HG02623 (cell line): Measurements from ENCODE around the gene PRKCB.

Source experiments
- ATAC-seq: cut with Tn5 transposase; IDR thresholded peaks from one replicate; pipeline ENCODE4 v1.9.1; 2021; ENCODE audit warnings: moderate library complexity; ENCODE audit not compliant: unreplicated experiment

Gene PRKCB

DNA sequence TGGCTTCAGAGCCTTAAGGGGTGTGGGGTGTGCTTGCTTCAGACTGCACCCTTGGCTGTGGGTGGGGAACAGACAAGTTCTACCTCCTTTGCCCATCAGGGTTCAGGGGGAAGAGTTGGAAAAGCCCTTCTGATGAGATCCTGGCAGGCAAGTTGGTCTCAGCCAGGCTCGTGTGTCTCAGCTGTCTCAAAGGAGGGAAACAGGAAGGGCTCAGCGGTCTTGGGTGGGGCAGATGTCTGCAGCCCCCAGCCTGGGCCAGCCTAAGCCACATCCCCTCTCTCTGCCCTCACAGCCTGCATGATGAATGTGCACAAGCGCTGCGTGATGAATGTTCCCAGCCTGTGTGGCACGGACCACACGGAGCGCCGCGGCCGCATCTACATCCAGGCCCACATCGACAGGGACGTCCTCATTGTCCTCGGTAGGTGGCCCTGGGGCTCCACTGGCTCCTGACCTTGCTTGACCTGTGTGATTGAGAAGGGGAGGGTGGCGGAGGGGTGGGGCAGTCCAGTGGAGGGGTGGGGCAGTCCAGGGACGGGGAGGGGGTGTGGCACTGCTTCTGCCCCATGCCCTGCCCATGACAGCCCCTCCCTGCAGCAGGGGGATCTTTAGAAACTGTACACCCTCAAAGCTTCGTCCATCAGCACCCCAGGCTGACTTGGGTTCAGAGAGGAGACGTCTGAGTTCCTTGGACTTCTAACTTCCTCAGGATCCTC is 199.5 kb downstream of the PRKCB start:
- ATAC-seq = no peak

DNA sequence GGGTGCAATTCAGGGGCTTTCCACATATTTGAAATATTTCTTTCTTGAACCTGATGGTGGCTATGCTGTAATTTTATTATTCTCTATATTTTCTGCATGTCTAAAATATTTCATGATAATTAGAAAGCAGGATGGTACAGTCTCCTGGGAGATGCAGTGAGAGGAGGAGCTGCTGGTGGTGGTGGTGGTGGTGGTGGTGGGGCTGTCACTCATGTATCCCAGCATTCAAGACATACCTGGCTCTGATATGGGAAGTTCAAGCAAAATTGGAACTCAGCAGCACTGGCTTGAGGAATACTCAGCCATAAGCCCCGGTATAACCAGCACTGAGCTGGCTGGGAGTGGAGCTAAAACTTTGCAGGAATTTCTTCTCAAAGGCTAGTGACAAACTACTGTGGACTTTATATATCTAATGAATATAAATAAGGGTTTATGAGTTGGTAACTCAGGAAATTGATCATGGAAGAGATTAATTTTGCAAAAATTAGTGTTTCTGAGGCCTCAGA is 200.3 kb downstream of the PRKCB start:
- no peak for ATAC-seq

DNA sequence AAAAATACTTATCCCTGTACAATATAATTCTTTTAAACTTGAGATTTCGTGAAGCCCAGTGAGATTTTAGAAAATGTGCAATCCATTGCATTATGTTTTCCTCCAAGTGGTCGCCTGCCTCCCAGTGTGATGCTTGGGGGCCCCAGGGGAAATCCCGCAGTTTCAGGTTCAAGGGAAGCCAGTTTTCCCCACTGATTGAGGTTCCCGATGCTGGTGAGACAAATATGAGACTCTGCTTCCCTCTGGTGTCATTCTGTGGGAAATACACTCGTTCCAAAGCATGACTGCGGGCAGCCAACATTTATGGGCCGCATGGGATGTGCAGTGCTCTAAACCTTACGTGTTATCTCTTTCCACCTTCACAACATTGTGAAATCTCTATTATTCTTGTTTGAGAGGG is 200.8 kb downstream of the PRKCB start:
- no peak for ATAC-seq

DNA sequence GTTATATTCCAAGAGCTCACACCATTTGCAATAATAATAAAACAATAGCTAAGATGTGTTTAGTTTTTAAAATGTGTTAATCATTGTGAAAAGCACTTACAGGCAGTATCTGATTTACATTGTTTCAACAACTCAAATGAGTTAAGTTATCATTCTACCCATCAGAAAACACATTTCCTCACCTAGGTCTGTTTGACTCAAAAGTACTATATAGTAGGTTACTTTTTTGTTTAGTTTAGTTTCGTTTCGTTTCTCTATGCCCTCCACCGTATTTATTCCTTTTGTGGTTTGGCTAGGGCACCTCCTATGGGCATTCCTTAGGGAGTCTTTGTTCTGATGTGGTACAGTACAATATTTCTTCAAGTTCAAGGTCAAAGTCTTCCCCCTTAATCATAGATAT is 201.6 kb downstream of the PRKCB start:
- no peak for ATAC-seq

DNA sequence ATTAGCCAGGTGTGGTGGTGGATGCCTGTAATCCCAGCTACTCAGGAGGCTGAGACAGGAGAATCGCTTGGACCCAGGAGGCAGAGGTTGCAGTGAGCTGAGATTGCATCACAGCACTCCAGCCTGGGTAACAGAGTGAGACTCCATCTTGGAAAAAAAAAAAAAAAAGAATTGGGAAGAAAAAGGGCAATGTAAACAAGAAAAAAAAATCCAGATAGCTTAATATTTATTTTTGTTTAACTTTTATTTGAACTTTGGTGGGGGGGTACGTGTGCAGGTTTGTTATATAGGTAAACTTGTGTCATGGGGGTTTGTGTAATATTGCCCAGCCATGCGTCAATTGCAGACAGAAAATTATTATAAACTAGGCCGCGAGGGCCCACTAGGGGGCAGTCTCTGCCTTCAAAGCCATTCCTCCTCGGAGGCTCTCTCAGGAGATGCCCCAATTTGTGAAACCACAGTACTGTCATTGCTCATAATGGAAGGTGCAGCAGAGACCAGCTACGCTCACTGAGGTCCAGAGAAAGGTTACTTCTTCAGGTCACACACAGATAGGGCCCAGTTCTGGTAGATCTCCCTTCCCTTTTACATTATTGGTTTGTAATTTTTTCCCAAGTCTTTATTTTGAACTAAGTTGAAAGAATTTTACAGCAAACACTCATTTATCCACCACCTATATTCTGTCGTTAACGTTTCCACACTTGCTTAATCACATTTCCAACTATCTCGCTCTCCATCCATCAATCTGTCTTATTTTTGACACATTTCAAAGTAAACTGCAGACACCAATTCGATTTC is 206.2 kb downstream of the PRKCB start:
- ATAC-seq = no peak

DNA sequence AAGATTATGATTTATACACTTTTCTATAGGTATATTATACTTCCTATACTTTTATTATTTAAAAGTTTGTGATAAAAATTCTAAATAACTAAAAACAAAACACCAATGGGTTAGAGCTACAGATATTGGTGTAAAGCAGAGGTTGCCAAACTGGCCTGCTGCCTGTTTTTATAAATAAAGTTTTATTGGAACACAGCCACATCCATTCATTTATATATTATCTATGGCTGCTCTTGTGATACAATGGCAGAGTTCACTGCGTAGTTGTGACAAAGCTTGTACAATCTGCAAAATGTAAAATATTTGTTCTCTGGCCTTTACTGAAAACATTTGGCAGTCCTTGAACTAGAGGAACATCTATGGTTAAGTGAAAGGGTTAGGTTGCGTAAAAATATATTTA is 208.7 kb downstream of the PRKCB start:
- no peak for ATAC-seq

DNA sequence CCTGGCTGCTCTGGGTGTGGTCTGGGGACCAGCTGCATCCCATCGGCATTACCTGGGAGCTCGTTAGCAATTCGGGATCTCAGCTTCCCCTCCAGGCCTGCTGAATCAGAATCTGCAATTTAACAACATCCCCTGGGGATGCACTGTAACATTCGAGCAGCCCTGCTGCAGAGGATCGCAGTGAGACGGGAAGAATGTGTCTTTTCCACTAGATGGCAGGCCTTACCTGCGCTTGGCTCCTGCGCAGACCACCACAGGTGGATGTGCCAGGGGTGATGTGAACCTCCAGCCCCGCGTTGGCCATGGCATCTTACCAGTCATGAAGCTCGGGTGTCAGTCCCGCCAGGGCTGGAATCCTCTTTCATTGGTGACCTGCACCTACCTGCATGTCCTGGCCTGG is 209.9 kb downstream of the PRKCB start:
- ATAC-seq = no peak

DNA sequence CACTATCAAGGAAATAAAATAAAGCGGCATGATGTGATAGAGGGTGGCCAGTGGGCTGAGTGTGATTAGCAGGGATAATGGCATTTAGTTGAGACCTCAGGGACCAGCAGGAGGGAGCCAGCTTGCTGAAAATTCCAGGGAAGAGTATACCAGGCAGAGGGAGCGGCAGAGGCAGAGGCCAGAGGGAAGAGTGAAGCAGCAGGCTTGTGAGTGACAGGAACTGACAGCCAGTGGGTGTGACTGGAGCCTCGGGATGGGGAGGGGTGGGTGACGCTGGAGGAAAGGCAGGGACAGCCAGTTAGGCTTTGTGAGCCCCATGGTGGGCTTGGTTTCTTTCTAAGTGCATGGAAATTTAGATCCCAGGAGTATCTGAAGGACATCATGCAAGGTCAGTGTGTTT is 210.7 kb downstream of the PRKCB start:
- no peak for ATAC-seq

DNA sequence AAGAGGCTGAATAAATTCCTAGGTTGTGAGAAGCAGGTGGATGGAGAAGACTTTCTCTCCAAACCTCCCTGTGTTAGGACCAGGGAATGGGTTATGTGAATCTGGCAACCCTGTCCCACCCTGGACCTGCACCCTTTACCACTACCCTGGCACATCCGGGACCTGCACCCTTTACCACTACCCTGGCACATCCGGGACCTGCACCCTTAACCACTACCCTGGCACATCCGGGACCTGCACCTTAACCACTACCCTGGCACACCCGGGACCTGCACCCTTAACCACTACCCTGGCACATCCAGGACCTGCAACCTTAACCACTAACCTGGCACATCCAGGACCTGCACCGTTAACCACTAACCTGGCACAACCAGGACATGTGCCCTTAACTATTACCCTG is 213.3 kb downstream of the PRKCB start:
- ATAC-seq = no peak

DNA sequence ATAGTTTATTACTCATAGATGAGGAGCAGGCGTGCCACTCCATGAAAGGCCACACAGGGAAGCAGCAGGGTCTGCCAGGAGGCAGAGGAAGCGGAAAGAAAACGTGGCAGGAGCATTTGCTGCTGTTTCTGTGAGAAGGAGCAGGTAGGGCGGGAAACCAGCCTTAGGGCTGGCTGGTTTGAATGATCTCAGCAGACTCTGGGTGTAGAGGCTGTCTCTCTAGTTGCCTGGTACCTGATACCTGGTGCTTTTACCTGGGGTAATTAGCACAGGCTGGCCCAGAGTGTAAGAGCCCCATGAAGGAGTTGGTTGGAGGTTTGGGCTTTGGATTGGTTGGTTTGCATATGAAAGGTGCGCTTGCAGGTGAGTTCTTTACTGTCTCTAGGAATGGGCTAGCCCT is 215.3 kb downstream of the PRKCB start:
- ATAC-seq = no peak

DNA sequence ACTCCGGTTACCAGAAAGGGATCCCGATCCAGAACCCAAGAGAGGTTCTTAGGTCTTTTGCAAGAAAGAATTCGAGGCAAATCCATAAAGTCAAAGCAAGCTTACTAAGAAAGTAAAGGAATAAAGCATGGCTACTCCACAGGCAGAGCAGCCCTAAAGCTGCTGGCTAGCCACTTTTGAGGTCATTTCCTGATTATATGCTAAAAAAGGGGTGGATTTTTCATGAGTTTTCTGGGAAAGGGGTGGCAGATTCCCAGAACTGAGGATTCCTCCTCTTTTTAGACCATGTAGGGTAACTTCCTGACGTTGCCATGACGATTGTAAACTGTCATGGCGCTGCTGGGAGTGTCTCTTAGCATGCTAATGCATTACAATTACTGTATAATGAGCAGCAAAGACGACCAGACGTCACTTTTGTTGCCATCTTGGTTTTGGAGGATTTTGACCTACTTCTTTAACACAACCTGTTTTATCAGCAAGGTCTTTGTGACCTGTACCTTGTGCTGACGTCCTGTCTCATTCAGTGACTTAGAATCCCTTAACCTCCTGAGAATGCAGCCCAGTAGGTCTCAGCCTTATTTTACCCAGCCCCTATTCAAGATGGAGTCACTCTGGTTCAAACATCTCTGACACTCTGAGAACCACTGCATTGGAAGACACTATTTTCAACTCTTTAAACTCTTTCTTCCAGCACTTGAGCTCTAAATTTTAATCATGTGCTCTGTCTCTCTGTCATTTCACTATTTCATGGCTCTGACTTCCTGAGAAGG is 216.7 kb downstream of the PRKCB start:
- no peak for ATAC-seq

DNA sequence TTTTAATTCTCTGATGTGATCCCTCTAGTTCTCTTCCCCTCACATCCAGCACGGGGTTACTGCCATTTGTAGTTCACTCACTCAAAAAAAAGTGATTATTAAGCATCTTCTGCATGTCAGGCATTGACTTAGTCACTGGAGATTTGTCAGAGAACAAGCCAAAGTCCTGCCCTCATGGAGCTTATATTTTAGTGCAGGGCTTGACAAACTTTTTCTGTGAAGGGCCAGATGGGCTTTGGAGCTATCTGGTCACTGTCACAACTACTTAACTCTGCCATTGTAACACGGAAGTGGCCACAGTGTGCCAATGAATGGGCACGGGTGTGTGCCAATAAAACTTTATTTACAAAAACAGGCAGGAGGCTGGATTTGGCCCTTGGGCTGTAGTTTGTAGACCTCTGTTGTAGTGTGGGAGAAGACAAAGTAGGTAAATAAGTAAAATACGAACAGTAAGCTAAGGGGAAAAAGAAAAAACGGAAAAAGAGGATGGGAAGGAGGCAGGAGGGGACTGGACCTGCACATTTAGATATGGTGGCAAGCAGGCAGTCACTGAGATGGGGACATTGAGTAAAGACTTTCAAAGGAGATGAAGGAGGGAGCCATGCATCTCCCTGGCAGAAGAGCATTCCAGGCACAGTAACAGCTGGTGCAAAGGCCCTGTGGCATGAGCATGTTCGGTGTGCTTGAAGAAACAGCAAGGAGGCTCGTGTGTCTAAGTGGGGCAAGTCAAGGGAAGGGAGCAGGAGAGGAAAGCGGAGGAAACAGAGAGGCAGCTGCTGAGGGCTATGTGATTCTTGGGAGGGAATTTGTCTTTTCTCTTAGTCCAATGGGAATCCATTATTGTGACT is 217.5 kb downstream of the PRKCB start:
- no peak for ATAC-seq

DNA sequence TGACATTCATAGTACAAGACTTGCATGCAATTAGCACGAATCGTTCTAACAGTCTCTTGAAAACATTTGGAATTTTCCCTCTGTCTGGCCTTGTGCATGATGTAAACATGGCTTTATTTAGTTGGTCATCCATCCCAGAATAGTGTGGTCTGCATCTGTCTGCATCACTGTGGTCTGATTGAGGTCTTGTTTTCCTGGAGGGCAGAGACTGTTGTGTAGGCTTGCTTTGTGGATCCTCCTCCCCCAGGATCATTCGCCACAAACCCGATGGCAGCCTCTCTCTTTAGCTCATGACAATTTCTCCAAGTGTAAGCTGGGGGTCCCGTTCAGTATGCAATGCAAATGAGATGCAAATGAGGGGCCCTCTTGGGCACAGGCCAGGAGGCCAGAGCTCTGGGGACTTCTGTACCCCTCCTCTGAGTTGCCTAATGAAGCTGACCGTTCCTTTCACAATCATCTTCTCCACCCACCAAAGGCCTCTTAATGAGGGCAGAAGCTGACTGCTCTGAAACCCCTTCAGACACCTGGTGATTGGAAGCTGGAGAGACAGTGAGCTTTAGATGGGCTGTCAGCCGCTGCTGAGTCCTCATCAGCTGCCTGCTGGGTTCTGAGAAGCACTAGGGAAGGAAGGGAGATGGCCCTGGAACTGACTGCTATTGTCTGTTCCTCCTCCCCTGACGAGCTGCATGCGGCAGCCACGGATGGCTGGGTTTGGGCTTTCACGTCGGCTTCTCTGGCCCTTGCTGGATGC is 219.1 kb downstream of the PRKCB start:
- no peak for ATAC-seq

DNA sequence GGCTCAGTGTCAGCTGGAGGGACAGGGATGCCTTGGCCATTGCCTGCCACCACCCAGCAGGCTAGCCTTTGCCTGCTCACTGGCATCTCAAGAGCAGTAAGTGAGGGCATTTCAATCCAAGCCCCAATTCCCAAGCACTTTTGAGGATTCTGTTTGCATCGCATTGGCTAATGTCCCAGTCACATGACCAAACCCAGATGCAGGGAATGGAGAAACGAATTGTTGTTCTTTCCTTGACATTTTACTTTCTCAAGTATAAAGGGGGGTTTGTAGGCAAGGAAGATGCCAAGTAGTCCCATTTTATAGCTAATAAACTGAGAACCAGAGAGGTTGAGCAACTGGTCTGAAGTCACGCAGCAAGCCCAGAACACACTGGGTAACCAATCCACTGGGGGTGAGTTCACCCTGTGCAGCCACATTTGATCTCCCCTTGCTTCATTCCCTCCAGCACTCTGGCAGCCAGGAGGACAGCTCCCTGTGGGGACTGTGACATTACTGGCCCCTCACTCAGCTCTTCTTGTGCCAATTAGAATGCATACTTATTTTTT is 226.6 kb downstream of the PRKCB start:
- no peak for ATAC-seq

DNA sequence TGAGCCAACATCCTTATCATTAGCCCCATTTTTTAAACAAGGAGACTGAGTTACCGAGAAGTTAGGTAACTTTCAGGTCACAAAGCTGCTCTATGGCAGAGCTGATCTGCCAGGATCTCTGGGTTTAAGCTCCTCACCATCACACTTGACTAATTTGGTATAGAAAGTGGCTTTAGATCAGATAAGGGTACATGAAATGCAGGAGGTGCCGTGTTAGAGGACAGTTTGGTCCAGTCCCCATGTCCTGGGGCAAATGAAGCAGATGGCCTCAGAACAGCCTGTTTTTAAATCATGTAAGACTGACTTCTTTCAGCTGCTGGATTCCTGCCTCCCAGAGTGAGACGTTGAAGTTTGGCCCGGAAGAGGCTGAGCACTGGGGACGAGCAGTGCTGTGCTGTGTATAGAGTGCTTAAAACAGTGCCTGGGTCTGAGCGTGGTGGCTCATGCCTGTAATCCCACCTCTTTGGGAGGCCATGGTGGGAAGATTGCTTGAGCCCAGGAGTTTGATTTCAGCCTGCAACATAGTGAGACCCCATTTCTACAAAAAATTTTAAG is 233.3 kb downstream of the PRKCB start:
- no peak for ATAC-seq

DNA sequence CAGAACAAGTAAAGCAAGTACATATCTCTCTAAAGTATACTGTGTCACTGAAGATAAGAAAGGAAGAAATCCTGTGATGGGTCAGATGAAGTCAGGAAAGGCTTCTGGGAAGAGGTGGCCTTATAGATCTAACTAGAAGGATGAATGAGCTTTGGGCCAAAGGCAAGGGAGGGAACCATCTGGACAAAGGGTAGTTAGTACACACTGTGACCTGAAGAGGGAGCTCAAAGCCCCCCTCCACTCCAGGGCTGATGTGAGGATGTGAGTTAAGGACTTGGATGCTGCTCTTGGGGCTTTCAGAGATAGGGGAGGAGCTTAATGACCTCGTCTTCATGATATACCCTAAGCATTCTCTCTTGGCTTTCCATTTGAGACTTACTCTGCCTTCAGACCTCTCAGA is 235.1 kb downstream of the PRKCB start:
- ATAC-seq = no peak

DNA sequence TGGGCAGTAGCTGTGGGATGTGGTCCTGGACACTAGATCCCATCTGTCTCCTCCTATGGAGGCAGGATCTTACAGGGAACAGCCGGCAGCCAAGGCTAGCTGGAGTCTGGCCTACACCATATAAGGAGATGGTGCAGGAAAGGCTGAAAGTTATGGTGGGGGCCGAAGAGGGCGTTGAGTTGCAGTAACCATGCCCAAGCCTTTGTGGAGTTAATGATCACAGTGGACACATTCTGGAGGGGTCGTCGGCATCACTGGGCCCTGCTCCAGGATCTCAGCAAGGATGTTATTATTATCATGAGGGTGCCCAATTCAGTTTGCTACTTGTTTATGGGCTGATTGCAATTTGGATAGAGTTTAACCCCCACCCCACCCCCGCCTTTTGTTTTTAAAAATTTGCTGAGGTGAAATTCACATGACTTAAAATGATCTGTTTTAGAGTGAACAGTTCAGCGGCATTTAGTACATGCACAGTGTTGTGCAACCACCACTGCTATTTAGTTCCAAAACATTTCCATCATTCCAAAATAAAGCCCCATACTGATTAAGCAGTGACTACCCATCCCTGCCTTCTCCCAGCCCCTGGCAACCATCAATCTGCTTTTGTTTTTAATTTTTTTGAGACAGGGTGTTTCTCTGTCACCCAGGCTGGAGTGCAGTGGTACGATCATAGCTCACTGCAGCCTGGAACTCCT is 236.0 kb downstream of the PRKCB start:
- no peak for ATAC-seq

DNA sequence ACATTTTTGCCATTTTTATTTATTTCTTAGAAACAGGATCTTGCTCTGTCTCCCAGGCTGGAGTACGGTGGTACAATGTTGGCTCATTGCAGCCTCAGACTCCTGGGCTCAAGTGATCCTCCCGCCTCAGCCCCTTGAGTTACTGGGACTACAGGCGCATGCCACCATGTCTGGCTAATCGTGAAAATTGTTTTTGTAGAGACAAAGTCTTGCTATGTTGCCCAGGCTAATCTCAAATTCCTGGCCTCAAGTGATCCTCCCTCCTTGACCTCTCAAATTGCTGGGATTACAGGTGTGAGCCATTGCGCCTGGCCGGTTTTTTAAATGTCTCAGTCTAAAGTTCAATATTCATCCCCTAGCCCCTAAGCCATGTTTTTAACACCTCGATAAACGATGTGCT is 237.5 kb downstream of the PRKCB start:
- ATAC-seq = no peak

DNA sequence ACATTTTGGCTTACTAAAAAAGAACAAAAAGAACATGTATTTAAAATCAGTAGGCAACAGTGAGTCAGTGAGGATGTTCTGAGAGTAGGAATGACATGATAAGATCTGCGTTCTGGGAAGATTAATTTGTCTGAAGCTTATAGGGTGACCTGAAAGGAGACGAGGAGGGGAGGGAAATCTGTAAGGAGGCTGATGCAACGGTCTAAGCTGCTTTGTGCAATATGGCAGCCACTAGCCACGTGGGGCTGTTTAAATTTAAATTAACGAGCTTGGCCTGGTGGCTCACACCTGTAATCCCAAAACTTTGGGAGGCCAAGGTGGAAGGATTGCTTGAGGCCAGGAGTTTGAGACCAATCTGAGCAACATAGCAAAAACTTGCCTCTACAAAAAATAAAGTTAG is 238.8 kb downstream of the PRKCB start:
- no peak for ATAC-seq
